Measurements from ENCODE around the gene TUFM.

The TUFM gene

DNA sequence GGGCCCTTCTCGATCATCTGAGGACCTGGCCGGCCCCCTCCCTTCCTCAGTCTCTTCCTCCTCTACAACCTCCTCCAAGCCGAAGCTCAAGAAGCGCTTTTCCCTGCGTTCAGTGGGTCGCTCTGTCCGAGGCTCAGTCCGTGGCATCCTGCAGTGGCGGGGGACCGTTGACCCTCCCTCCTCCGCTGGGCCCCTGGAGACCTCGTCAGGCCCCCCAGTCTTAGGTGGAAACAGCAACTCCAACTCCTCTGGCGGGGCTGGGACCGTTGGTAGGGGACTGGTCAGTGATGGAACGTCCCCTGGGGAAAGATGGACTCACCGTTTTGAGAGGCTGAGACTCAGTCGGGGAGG, 20.3 kb upstream of the TUFM start:
- in situ Hi-C loops (cut with MboI; ENCODE audit: low pct_unique_long_range_greater_than_20kb, low sequenced_read_pairs, unreplicated experiment), result no loop called here
- DNase-seq (ENCODE audit: low spot score), result no peak
- TF ChIP-seq, protein P1, sequence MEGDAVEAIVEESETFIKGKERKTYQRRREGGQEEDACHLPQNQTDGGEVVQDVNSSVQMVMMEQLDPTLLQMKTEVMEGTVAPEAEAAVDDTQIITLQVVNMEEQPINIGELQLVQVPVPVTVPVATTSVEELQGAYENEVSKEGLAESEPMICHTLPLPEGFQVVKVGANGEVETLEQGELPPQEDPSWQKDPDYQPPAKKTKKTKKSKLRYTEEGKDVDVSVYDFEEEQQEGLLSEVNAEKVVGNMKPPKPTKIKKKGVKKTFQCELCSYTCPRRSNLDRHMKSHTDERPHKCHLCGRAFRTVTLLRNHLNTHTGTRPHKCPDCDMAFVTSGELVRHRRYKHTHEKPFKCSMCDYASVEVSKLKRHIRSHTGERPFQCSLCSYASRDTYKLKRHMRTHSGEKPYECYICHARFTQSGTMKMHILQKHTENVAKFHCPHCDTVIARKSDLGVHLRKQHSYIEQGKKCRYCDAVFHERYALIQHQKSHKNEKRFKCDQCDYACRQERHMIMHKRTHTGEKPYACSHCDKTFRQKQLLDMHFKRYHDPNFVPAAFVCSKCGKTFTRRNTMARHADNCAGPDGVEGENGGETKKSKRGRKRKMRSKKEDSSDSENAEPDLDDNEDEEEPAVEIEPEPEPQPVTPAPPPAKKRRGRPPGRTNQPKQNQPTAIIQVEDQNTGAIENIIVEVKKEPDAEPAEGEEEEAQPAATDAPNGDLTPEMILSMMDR (IDR thresholded peaks at IDR 0.05; ENCODE audit: extremely low read depth, insufficient read depth, missing control alignments), result no peak

DNA sequence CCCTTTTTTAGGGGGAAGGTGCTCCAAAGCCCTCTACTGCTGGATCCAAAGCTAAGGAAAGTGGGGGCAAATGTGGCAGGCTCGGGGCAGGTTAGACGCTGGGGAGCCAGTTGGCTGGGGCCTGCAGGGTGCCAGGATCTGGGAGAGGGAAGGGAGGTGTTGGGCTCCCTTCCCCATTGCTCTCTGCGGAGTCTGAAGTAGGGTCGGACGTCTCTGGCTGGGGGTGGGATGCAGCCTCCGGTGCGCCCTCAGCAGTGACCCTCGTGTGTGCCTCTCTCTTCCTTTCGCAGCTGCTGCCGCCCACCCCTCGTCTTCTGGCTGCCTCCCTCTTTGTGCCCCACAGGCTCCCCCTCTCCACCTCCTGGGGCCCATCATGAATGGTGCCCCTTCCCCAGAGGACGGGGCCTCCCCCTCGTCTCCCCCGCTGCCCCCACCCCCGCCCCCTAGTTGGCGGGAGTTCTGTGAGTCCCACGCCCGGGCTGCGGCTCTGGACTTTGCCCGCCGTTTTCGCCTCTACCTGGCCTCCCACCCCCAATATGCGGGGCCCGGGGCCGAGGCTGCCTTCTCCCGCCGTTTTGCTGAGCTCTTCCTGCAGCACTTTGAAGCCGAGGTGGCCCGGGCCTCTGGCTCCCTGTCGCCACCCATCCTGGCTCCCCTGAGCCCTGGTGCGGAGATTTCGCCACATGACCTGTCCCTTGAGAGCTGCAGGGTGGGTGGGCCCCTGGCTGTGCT, 19.7 kb upstream of the TUFM start:
- TF ChIP-seq, protein P1 (IDR thresholded peaks at IDR 0.05; ENCODE audit: extremely low read depth, insufficient read depth, missing control alignments), result no peak
- in situ Hi-C loops (cut with MboI; ENCODE audit: low pct_unique_long_range_greater_than_20kb, low sequenced_read_pairs, unreplicated experiment), result no loop called here

DNA sequence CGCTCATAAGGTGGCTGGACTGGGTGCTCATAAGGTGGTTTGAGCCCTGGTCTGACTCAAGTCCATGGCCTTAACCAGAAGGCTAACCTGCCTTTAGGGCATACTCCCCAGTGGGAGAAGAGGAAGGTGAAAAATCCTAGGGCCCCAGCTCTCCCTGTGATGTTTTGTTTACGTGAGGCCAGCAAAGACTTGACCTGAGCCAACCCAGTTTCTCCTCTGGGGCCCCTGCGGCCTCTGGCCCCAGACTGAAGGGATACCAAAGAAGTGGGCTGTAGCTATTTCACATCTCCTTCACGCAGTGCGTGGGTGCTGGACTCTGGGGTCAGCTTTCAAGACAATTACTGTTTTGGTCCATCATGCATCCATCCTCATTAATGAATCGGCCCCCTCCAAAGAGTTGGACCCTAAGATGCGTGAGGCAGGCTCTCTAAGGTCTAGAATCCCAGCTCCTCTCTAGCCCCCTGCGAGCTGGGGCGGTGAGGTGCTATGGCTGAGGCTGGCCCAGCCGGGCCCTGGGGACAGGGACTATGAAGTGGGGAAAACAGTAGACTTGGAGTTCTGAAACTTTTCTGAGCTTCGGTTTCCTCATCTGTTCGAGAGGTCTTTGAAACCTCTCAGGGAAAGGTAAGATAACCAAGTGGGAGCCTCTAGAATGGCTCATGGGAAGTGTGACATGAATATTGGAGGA, 19.0 kb upstream of the TUFM start:
- DNase-seq (ENCODE audit: low spot score), result no peak
- in situ Hi-C loops (cut with MboI; ENCODE audit: low pct_unique_long_range_greater_than_20kb, low sequenced_read_pairs, unreplicated experiment), result no loop called here
- TF ChIP-seq, protein P1 (IDR thresholded peaks at IDR 0.05; ENCODE audit: extremely low read depth, insufficient read depth, missing control alignments), result no peak

More for the DNA sequence above, 19.7 kb upstream of the TUFM start:
- DNase-seq (ENCODE audit: low spot score), result no peak

DNA sequence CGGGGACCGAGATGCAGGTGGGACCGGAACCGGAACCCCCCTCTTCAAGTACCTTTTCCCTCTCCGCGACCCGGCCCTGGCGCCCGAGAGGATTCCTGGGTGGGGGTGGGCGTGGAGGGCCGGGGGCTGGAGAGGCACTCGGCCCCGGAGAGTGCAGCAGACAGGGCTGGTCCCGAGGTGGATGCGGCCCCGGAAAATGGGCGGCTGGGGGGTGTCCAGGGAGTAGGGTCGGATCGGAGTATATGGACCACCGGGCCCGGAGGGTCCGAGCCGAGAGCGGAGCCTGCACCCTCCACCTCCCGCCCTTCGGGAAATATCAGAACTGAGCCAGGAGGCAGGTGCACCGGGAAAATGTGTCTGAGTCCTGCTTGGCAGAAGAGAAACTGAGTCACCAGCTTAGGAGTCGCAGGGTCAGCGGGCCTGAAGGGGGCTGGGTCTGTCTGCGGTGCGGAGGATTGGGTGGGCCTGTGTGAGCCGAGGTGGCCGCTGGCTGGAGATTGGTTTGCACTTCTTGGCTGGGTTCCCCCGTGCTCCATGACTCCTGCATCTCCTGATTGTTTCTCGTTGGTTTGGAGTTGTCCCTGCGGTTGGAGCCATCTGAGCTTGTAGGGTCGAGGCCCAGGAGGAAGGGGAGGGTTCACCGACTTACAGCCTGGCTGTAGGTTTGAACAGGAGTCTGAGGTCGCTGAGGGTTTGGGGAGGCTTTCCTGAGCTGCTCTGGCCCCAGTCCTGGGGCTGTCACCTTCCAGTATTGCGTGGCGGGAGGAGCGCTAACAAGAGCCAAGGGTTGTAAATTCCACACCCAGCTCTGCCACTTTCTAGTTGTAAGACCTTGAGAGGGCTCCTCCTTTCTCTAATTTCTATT, 18.0 kb upstream of the TUFM start:
- DNase-seq (ENCODE audit: low spot score), result peak; percentile 45
- TF ChIP-seq, protein P1 (IDR thresholded peaks at IDR 0.05; ENCODE audit: extremely low read depth, insufficient read depth, missing control alignments), result no peak

DNA sequence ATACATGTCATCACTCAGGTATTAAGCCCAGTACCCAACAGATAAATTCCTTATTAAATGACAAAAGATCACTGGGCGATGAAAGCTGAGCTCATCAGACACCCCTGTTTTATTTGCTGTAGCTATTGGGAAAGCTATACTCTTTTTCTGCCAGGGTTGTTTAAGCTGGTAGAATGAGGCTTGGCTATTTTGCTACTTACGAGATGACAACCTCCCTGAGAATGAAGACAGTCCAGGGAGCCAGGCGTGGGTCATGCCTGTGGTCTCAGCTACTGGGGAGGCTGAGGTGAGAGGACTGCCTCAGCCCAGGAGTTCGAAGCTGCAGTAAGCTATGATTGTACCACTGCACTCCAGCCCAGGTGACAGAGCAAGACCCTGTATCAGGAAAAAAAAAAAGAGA, 13.2 kb upstream of the TUFM start:
- TF ChIP-seq, protein P1 (IDR thresholded peaks at IDR 0.05; ENCODE audit: extremely low read depth, insufficient read depth, missing control alignments), result no peak
- no peak for DNase-seq (ENCODE audit: low spot score)
- in situ Hi-C loops (cut with MboI; ENCODE audit: low pct_unique_long_range_greater_than_20kb, low sequenced_read_pairs, unreplicated experiment), result no loop called here

More for the DNA sequence above, 18.0 kb upstream of the TUFM start:
- in situ Hi-C loops (cut with MboI; ENCODE audit: low pct_unique_long_range_greater_than_20kb, low sequenced_read_pairs, unreplicated experiment), result no loop called here

DNA sequence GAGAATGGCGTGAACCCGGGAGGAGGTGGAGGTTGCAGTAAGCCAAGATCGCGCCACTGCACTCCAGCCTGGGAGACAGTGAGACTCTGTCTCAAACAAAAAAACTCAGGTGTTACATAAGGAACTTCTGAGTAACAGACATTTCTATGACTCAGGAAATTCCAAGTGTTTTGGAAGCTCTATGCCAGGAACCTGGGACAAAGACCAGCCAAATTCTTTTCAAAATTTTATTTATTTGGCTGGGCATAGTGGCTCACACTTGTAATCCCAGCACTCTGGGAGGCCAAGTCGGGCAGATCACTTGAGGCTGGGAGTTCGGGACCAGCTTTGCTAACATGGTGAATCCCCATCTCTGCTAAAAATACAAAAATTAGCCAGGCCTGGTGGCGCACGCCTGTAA, 12.3 kb upstream of the TUFM start:
- in situ Hi-C loops (cut with MboI; ENCODE audit: low pct_unique_long_range_greater_than_20kb, low sequenced_read_pairs, unreplicated experiment), result no loop called here
- DNase-seq (ENCODE audit: low spot score), result no peak
- TF ChIP-seq, protein P1 (IDR thresholded peaks at IDR 0.05; ENCODE audit: extremely low read depth, insufficient read depth, missing control alignments), result no peak
